HTR-8/SVneo (cell line): ENCODE measurements around the gene ARHGAP1.

ENCODE experiments used
- DNase-seq: peaks from one replicate; pipeline ENCODE4 v3.0.0; 2011; ENCODE audit warnings: low spot score, mixed read lengths; ENCODE audit not compliant: insufficient read length
- FAIRE-seq: peaks from 2 replicates; lab custom pipeline; 2011; peaks lifted over from hg19 to GRCh38; lab: Jason Lieb, UNC

Gene ARHGAP1

GRCh38 chr11:46649180-46649738 lies 51.2 kb downstream of the ARHGAP1 start:
- DNase-seq (peak; percentile 83), FAIRE-seq (no peak)

GRCh38 chr11:46643986-46644385 lies 56.4 kb downstream of the ARHGAP1 start:
- FAIRE-seq, result no peak
- no peak for DNase-seq

GRCh38 chr11:46643531-46643930 lies 56.9 kb downstream of the ARHGAP1 start:
- DNase-seq, result no peak
- FAIRE-seq, result no peak

GRCh38 chr11:46642627-46643335 lies 57.6 kb downstream of the ARHGAP1 start:
- FAIRE-seq, result no peak
- no peak for DNase-seq

- FAIRE-seq, result no peak
- no peak for DNase-seq
These were observed 58.8 kb downstream of the ARHGAP1 start for GRCh38 chr11:46641639-46642038.

- no peak for FAIRE-seq
These were observed 60.2 kb downstream of the ARHGAP1 start for GRCh38 chr11:46640036-46640788.

GRCh38 chr11:46639197-46639839 lies 61.1 kb downstream of the ARHGAP1 start:
- no peak for FAIRE-seq
- DNase-seq, result no peak

More at GRCh38 chr11:46640036-46640788, 60.2 kb downstream of the ARHGAP1 start:
- no peak for DNase-seq

- FAIRE-seq (no peak), DNase-seq (no peak)
These were observed 62.9 kb downstream of the ARHGAP1 start for GRCh38 chr11:46637546-46637945.

- FAIRE-seq, result no peak
- no peak for DNase-seq
These were observed 64.8 kb downstream of the ARHGAP1 start for GRCh38 chr11:46635557-46636139.

- no peak for DNase-seq
- FAIRE-seq, result no peak
These were observed 66.9 kb downstream of the ARHGAP1 start for GRCh38 chr11:46633291-46634217.

- no peak for FAIRE-seq
- DNase-seq, result no peak
These were observed 67.9 kb downstream of the ARHGAP1 start for GRCh38 chr11:46632502-46632901.

GRCh38 chr11:46631676-46632075 lies 68.7 kb downstream of the ARHGAP1 start:
- DNase-seq, result no peak
- no peak for FAIRE-seq

- FAIRE-seq, result no peak
- DNase-seq, result no peak
These were observed 70.2 kb downstream of the ARHGAP1 start for GRCh38 chr11:46630237-46630636.

GRCh38 chr11:46628961-46629360 lies 71.5 kb downstream of the ARHGAP1 start:
- FAIRE-seq, result no peak
- no peak for DNase-seq
